T-helper 9 cell (primary cell): ENCODE results near the gene KLHL2.
"Not testable (repeated sequence)": the region's sequence is repeated elsewhere in the genome, so short reads cannot be mapped to it uniquely, and the experiment has no call there.

Source experiments
- DNase-seq: peaks from one replicate; pipeline ENCODE4 v3.0.0-alpha.2; 2020

KLHL2 gene

DNA sequence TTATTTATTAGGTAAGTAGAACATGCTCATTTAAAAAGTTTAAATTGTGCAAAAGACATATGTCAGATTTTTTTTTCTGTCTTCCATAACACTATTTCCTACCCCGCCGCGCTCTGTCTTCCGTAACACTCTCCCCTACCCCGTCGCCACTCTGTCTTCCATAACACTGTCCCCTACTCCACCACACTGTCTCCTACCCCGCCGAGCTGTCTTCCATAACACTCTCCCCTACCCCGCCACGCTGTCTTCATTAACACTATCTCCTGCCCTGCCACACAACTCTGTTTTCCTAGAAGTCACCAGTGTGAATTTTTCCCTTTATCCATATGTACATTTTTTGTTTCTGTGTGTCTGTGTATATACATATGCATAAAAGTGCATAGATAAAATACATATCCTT, 124.5 kb downstream of the KLHL2 start:
- DNase-seq: no peak

DNA sequence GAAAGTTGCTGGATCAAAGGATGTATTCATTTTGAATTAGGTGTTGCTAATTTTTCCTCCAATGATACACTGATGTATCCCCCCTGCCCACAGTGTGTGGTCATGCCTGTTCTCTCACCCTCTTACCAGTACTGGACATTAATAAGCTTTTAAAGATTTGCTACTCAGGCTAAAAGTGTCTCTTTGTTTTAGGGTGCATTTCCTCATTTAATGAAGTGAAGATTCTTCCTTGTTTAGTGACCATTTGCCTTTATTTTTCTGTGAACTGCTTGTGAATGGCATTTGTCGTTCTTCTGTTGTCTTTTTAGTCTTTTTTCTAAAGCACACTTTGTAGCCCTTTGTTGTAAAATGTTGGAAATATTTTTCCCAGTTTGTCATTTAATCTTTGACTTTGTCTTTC, 125.1 kb downstream of the KLHL2 start:
- DNase-seq: no peak

DNA sequence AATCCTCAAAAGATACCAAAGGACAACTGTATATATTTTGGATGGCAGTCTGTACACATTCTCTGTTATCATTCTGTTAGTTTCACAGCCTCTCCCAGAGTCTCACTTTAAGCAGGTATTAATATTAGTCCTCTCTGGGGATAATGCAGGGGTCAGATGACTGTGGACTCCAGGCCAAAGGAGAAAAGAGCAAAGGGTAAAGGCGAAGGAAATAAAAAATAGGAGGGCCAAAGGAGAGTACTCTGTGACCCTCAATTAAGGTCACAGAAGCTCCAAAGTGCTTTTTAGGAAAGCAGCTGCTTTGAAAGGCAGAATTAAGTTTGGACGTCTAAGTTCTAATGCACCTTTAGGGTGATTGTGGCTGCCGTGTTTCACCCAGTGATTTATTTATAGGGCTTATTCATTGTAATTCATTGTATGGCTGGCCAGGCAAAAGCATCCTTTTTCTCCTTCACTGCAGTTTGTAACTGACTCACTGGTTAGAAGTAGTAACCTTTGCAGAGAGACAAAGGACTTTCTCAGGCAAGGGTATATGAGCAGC, 127.9 kb downstream of the KLHL2 start:
- no peak for DNase-seq

- DNase-seq: no peak
Observed at GRCh38 chr4:165336743-165337142, 129.4 kb downstream of the KLHL2 start.

- not testable (repeated sequence) for DNase-seq
Observed at GRCh38 chr4:165342340-165342739, 135.0 kb downstream of the KLHL2 start.

DNA sequence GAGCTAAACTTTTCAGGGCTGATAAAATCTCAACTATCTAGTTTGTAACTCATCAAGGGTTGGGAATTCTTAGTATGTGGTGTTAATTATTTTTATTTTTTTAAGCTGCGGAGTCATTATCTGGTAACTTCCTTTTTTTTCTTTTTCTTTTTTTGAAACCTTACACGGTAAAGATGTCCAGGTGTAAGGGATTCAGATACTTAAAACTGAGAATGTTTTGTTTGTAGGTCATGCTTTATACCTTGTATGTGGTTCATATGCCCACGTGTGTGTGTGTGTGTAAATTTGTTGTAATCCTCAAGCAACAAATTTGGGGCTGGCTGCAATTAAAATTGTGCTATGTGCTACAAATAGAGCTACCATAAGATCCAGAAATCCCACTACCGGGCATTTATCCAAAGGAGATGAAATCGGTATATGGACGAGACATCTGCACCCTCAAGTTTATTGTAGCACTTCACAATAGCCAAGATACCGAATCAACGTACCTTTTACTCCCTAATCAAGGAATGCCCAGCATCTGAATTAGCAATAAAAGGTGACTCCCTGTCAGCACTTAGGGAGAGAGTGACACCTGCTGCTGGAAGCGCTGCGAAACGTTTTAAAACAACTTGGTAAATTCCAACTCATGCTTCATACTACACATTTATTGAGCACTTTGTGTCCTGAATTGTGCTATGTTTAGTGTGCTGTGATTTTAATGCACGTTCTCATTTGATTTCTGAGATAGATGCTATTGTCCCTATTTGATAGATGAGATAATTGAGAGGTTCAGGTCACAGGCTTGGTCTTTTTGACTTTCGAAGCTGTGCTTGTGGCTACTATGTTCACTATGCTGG, 136.2 kb downstream of the KLHL2 start:
- DNase-seq: no peak

GRCh38 chr4:165345666-165346417, 138.5 kb downstream of the KLHL2 start:
- DNase-seq: no peak

GRCh38 chr4:165347647-165348569, 140.5 kb downstream of the KLHL2 start:
- DNase-seq: no peak

DNA sequence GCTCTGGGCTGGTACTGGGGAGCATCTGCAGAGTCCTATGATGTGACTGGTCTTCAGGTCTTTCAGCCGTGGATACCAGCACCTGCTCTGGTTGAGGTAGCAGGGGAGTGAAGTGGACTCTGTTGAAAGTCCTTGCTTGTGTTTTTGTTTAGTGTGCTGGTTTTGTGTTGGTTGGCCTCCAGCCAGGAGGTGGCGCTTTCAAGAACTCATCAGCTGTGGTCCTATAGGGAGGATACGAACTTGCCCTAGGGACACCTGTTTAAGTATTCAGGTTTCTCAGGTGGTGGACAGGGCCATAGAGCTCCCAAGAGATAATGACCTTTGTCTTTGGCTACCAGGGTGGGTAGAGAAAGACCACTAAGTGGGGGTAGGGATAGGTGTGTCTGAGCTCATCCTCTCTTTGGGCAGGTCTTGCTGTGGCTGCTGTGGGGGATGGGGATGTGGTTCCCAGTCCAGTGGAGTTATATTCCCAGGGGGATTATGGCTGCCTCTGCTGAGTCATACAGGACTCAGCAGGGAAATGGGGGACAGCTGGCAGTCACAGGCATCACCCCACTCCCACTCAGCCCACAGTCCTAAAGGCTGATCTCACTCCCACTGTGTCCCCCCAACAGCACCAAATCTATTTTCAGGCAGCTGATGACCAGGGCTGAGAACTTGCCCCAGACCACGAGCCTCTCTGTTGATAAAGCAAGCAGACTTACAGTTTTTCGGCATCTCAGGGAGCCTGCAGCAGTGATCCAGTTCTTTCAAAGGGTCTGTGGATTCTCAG, 144.2 kb downstream of the KLHL2 start:
- no peak for DNase-seq

GRCh38 chr4:165355900-165356300, 148.5 kb downstream of the KLHL2 start:
- no peak for DNase-seq

DNA sequence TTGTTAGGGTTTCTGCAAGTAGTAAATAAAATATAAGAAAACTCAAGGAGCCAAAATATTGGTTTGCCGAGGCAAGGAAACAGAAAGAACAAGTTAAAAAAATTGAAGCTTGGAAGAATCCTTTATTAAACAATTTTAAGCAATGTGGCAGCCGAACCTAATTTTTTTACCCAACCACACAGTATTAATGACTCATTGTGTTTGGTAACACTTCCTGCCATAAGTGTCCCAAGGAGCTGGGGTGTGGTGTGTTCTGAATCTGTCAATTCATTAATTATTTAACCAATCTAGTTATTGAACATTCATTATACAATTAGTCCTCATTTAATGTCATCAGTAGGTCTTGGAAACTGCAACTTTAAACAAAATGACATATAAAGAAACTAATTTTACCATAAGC, 152.1 kb downstream of the KLHL2 start:
- DNase-seq: no peak

GRCh38 chr4:165360041-165360695, 152.8 kb downstream of the KLHL2 start:
- no peak for DNase-seq

GRCh38 chr4:165360985-165361670, 153.8 kb downstream of the KLHL2 start:
- DNase-seq: no peak

DNA sequence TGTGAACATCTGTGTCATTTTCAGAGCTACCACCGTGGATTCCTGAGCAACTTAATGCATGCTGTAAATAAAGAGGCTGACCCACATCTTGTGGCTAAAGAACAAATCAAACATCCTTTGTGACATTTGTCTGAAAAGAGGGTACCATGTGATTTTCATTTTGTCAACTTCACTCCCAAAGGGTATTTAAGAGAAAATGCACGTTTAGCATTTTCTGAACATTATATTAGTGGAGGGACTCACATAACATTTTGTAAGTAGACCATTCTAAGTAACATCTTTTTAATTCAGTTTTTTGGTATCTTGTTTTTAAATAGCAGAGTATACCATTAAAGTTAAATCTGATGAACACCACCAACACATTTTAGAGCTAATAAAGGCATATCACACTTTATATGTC, 154.4 kb downstream of the KLHL2 start:
- no peak for DNase-seq

- no peak for DNase-seq
Observed at GRCh38 chr4:165364452-165365080, 157.2 kb downstream of the KLHL2 start.

GRCh38 chr4:165367040-165367439, 159.7 kb downstream of the KLHL2 start:
- DNase-seq: no peak

- DNase-seq: no peak
Observed at GRCh38 chr4:165368114-165368513, 160.8 kb downstream of the KLHL2 start.

- no peak for DNase-seq
Observed at GRCh38 chr4:165368567-165368966, 161.2 kb downstream of the KLHL2 start.

GRCh38 chr4:165369522-165369921, 162.2 kb downstream of the KLHL2 start:
- no peak for DNase-seq

- no peak for DNase-seq
Observed at GRCh38 chr4:165370530-165370929, 163.2 kb downstream of the KLHL2 start.
